Breast epithelium (tissue), 3 donors: ENCODE results near the gene GPR176.

Experiments used
- POLR2A ChIP-seq: fragments of 450-650 bp; IDR thresholded peaks from one replicate; pipeline ENCODE4 v1.6.1; 2016; ENCODE audit warnings: antibody characterized with exemption, mild to moderate bottlenecking, moderate library complexity
- TF ChIP-seq, protein P1 (sequence below), 3 donors: fragments of 450-650 bp; IDR thresholded peaks; one replicate each; pipeline ENCODE4 v1.5.1; 2016 to 2017; ENCODE audit warnings: antibody characterized with exemption in 3 of 3, mild to moderate bottlenecking in 3 of 3, moderate library complexity in 3 of 3

DNA sequence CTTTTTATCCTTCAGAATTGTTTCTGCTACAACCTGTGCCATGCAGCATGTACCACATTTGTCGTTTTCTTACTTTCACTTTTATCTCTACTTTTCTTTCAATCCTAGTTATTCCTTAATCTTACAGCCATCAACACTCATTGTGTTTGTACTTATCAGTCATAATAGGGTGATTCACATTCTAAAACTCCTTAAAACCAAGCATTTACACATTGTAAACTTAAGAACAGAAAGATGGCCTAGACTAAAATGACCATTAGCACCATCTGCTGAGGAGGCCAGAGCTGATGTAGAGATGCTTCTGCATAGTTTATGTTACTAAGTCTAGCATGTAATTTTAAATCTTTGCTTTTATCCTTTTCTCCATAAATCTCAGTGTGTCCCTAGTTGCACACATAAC, 39.3 kb upstream of the GPR176 start:
- no peak for TF ChIP-seq POLR2A
- TF ChIP-seq, protein P1, sequence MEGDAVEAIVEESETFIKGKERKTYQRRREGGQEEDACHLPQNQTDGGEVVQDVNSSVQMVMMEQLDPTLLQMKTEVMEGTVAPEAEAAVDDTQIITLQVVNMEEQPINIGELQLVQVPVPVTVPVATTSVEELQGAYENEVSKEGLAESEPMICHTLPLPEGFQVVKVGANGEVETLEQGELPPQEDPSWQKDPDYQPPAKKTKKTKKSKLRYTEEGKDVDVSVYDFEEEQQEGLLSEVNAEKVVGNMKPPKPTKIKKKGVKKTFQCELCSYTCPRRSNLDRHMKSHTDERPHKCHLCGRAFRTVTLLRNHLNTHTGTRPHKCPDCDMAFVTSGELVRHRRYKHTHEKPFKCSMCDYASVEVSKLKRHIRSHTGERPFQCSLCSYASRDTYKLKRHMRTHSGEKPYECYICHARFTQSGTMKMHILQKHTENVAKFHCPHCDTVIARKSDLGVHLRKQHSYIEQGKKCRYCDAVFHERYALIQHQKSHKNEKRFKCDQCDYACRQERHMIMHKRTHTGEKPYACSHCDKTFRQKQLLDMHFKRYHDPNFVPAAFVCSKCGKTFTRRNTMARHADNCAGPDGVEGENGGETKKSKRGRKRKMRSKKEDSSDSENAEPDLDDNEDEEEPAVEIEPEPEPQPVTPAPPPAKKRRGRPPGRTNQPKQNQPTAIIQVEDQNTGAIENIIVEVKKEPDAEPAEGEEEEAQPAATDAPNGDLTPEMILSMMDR (IDR thresholded peaks at IDR 0.05), result no peak
